Esophagus muscularis mucosa (tissue), 4 donors: Measurements from ENCODE around the gene CDON.

Experiments used
- CTCF ChIP-seq, 3 experiments: fragments of 200-600 bp in 2 of 3; fragments of 450-650 bp in 1 of 3; sonication (generic) in 2 of 3; IDR thresholded peaks; one replicate each; pipeline ENCODE4 v1.5.1; 2017 to 2019; ENCODE audit warnings: antibody characterized with exemption in 3 of 3, mild to moderate bottlenecking in 2 of 3, moderate library complexity in 1 of 3
- EP300 ChIP-seq: sonication (generic); formaldehyde crosslinking; IDR thresholded peaks from one replicate; pipeline ENCODE4 v1.6.1; 2017; ENCODE audit warnings: antibody characterized with exemption
- POLR2A ChIP-seq: fragments of 450-650 bp; IDR thresholded peaks from one replicate; pipeline ENCODE4 v1.6.1; 2017; ENCODE audit warnings: antibody characterized with exemption, moderate library complexity, mild to moderate bottlenecking, low read depth

DNA sequence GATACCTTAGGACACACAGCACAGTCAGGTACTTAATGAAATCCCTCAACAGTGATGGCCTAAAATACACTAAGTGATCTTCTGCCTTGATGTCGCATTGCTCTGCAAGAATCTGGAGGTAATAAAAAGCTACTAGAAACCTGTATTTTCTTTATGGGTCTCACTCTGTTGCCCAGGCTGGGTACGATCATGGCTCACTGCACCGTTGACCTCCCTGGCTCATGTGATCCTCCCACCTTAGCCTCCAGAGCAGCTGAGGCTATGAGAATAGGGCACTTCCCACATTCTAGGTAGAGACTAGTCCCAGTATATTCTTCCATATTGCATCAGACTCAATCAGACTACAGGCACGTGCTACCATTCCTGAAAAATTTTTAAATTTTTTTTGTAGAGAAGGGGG, 95.2 kb downstream of the CDON start:
- TF ChIP-seq EP300 (no peak), CTCF (IDR thresholded peaks at IDR 0.05) (no peak), POLR2A (no peak)
